Stimulated activated memory B cell treated with anti-CD40 and anti-IgM and Interleukin-4, amounts not matched to agents 10 μg/mL and 1 μg/mL and 100 μg/mL, for 72 hours (primary cell): Measurements from ENCODE around the gene LEMD1.
A peak's percentile ranks its signal among the peaks of the same experiment; 100 is the strongest.

Source experiments
- ATAC-seq: fragments of 150-1000 bp; cut with Tn5 transposase; 2 replicates; pipeline ENCODE4 v1.10.0; 2021
- H3K27ac Mint-ChIP-seq: one replicate; pipeline ENCODE4 v1.8.0; 2022; ENCODE audit warnings: mild to moderate bottlenecking, mixed read lengths
- H3K27me3 Mint-ChIP-seq: one replicate; pipeline ENCODE4 v1.8.0; 2022; ENCODE audit warnings: mixed read lengths
- H3K36me3 Mint-ChIP-seq: one replicate; pipeline ENCODE4 v1.8.0; 2022; ENCODE audit warnings: mixed read lengths
- H3K4me1 Mint-ChIP-seq: one replicate; pipeline ENCODE4 v1.8.0; 2022; ENCODE audit warnings: mixed read lengths
- H3K4me3 Mint-ChIP-seq: one replicate; pipeline ENCODE4 v1.8.0; 2022; ENCODE audit warnings: mild to moderate bottlenecking, moderate library complexity, mixed read lengths
- H3K9me3 Mint-ChIP-seq: one replicate; pipeline ENCODE4 v1.8.0; 2022; ENCODE audit warnings: mixed read lengths

The LEMD1 gene

DNA sequence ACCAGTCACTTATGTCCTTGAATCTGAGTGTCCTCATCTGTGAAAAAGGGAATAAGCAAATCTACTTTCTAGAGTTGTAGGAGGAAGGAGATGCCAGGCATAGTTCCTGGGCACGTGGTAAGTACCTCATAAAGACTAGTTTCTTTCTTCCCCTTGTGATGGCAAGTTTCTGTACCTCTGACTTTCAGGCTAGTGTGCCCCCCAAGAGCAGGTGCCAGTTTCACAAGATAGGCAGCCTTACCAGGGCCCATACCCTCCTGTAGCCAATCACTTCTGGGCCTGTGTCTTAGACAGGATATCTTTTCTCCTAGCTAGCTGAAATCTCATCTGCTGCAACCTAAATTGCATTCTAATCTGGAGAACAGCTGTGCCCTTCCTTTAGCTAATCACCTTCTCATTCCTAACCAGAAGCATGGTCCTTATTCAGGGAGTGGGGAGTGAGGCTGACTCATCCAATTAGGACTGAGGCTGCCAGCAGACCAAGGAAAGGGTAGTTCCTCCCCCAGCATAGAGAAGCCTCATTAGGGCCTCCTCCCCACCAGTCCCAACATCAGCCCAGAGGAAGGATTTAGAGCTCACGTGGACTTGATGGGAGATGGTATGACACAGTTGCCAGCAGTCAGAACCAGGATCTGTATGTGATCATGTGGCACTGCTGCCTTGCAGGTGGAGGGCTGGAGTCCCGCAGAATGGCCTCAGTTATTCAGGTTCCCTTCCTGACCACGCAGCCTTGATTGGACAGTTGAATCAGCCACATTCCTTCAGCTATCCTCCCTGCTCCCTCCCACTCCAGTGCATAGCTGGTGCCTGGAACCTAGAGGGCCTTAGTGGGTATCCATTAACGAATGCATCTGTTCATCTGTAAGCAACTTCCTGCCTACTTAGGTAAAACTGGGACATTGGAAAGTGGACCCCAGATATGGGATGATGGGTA lies 73.0 kb downstream of the LEMD1 start:
- H3K27me3 Mint-ChIP-seq: peaks cover 23% of the 10 kb centered on the region
- H3K9me3 Mint-ChIP-seq: no peaks in the 10 kb centered on the region
- no peaks in the 10 kb centered on the region for H3K36me3 Mint-ChIP-seq
- H3K4me3 Mint-ChIP-seq: peak overlapping the region; percentile 18
- H3K27ac Mint-ChIP-seq: no peak overlapping the region
- peaks cover 40% of the 10 kb centered on the region for H3K4me1 Mint-ChIP-seq
- ATAC-seq: peak; percentile 64

GRCh38 chr1:205346956-205347574 lies 74.8 kb downstream of the LEMD1 start:
- Mint-ChIP-seq H3K36me3 (no peaks in the 10 kb centered on the region), H3K4me1 (peaks cover 52% of the 10 kb centered on the region), H3K27me3 (peaks cover 35% of the 10 kb centered on the region), H3K9me3 (no peaks in the 10 kb centered on the region), H3K27ac (no peak overlapping the region), H3K4me3 (no peak overlapping the region)
- ATAC-seq: no peak

- H3K27me3 Mint-ChIP-seq: peaks cover 36% of the 10 kb centered on the region
- H3K4me1 Mint-ChIP-seq: peaks cover 61% of the 10 kb centered on the region
- no peaks in the 10 kb centered on the region for H3K36me3 Mint-ChIP-seq
- H3K9me3 Mint-ChIP-seq: no peaks in the 10 kb centered on the region
- H3K4me3 Mint-ChIP-seq: no peak overlapping the region
- ATAC-seq: no peak
- H3K27ac Mint-ChIP-seq: no peak overlapping the region
Observed at GRCh38 chr1:205345761-205346160, 76.1 kb downstream of the LEMD1 start.

- Mint-ChIP-seq H3K4me3 (peak overlapping the region; percentile 72), H3K4me1 (peaks cover 58% of the 10 kb centered on the region), H3K9me3 (no peaks in the 10 kb centered on the region), H3K27ac (no peak overlapping the region), H3K27me3 (peaks cover 36% of the 10 kb centered on the region), H3K36me3 (no peaks in the 10 kb centered on the region)
- peak; percentile 52 for ATAC-seq
Observed at GRCh38 chr1:205344066-205344928, 77.6 kb downstream of the LEMD1 start.

- ATAC-seq: no peak
- Mint-ChIP-seq H3K27me3 (peaks cover 36% of the 10 kb centered on the region), H3K9me3 (no peaks in the 10 kb centered on the region), H3K4me3 (peak overlapping the region; percentile 72), H3K4me1 (peaks cover 58% of the 10 kb centered on the region), H3K27ac (no peak overlapping the region), H3K36me3 (no peaks in the 10 kb centered on the region)
Observed at GRCh38 chr1:205343431-205344065, 78.3 kb downstream of the LEMD1 start.

GRCh38 chr1:205342986-205343385 lies 78.9 kb downstream of the LEMD1 start:
- H3K9me3 Mint-ChIP-seq: no peaks in the 10 kb centered on the region
- no peaks in the 10 kb centered on the region for H3K36me3 Mint-ChIP-seq
- no peak overlapping the region for H3K27ac Mint-ChIP-seq
- peak overlapping the region; percentile 25 for H3K4me3 Mint-ChIP-seq
- H3K27me3 Mint-ChIP-seq: peaks cover 36% of the 10 kb centered on the region
- peaks cover 53% of the 10 kb centered on the region for H3K4me1 Mint-ChIP-seq
- ATAC-seq: no peak

- H3K36me3 Mint-ChIP-seq: no peaks in the 10 kb centered on the region
- peaks cover 32% of the 10 kb centered on the region for H3K27me3 Mint-ChIP-seq
- peaks cover 50% of the 10 kb centered on the region for H3K4me1 Mint-ChIP-seq
- no peak overlapping the region for H3K27ac Mint-ChIP-seq
- no peak overlapping the region for H3K4me3 Mint-ChIP-seq
- no peaks in the 10 kb centered on the region for H3K9me3 Mint-ChIP-seq
- ATAC-seq: no peak
Observed at GRCh38 chr1:205340676-205341075, 81.2 kb downstream of the LEMD1 start.

GRCh38 chr1:205339717-205340116 lies 82.1 kb downstream of the LEMD1 start:
- Mint-ChIP-seq H3K4me3 (no peak overlapping the region), H3K27me3 (peaks cover 22% of the 10 kb centered on the region), H3K27ac (no peak overlapping the region), H3K4me1 (peaks cover 48% of the 10 kb centered on the region), H3K9me3 (no peaks in the 10 kb centered on the region), H3K36me3 (no peaks in the 10 kb centered on the region)
- peak; percentile 90 for ATAC-seq

DNA sequence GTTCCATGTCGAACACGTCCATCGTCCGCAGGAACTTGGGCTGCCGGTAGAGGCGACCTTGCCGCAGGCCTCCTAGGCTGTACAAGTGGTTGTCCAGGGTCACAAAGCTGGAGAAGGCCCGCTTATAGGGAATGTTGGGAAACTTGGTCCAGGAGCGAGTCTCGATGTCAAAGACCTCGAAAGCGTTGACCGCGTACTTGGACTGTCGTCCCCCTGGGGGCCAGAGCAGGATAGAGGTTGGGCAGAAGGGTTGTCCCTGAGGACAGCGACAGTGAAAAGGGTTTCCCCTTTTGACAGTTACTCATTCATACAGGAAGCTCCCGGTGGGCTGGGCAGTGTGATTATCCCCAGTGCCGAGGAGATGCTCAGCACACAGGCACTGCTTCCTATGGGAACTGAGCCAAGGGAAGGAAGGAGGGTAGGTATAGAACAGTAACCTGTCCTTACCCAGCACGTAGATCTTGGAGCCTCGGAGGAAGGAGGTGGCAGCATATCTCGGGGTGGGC lies 82.6 kb downstream of the LEMD1 start:
- Mint-ChIP-seq H3K4me1 (peaks cover 43% of the 10 kb centered on the region), H3K4me3 (no peak overlapping the region), H3K27me3 (peaks cover 17% of the 10 kb centered on the region), H3K27ac (no peak overlapping the region), H3K36me3 (no peaks in the 10 kb centered on the region), H3K9me3 (no peaks in the 10 kb centered on the region)
- ATAC-seq: peak; percentile 61

GRCh38 chr1:205338011-205338410 lies 83.8 kb downstream of the LEMD1 start:
- Mint-ChIP-seq H3K36me3 (no peaks in the 10 kb centered on the region), H3K27me3 (peaks cover 10% of the 10 kb centered on the region), H3K27ac (no peak overlapping the region), H3K9me3 (no peaks in the 10 kb centered on the region), H3K4me3 (no peak overlapping the region), H3K4me1 (peaks cover 36% of the 10 kb centered on the region)
- ATAC-seq: no peak

DNA sequence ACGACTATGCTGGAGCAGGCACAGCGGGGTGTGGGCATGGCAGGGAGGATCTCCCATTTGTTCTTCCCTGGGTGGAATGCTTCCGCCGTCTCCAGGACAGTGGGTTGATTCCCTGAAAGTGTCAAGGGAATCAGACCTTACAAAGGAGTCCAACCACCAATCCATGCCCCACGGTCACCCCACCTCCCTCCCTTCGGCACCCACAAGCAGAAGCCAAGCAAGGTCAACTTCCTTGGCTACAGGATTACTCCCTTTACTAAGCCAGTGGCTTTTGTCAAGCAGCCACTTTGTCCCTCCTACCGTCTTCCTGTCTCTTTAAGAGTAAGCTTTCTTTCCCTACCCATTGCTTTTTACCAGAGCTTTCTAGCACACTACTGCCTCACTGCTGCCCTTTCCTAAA lies 84.4 kb downstream of the LEMD1 start:
- ATAC-seq: no peak
- no peaks in the 10 kb centered on the region for H3K9me3 Mint-ChIP-seq
- H3K4me3 Mint-ChIP-seq: no peak overlapping the region
- no peak overlapping the region for H3K27ac Mint-ChIP-seq
- H3K27me3 Mint-ChIP-seq: peaks cover 4% of the 10 kb centered on the region
- H3K4me1 Mint-ChIP-seq: peaks cover 30% of the 10 kb centered on the region
- H3K36me3 Mint-ChIP-seq: no peaks in the 10 kb centered on the region

- peak; percentile 78 for ATAC-seq
- Mint-ChIP-seq H3K36me3 (no peaks in the 10 kb centered on the region), H3K9me3 (no peaks in the 10 kb centered on the region), H3K27me3 (no peaks in the 10 kb centered on the region), H3K4me1 (peaks cover 17% of the 10 kb centered on the region), H3K27ac (no peak overlapping the region), H3K4me3 (no peak overlapping the region)
Observed at GRCh38 chr1:205335692-205336091, 86.2 kb downstream of the LEMD1 start.

GRCh38 chr1:205332015-205332791 lies 89.7 kb downstream of the LEMD1 start:
- no peaks in the 10 kb centered on the region for H3K27me3 Mint-ChIP-seq
- H3K4me3 Mint-ChIP-seq: no peak overlapping the region
- no peaks in the 10 kb centered on the region for H3K36me3 Mint-ChIP-seq
- no peaks in the 10 kb centered on the region for H3K9me3 Mint-ChIP-seq
- no peak overlapping the region for H3K27ac Mint-ChIP-seq
- no peaks in the 10 kb centered on the region for H3K4me1 Mint-ChIP-seq
- no peak for ATAC-seq
